ENCODE data around the gene IL10RA.

- TF ChIP-seq REST (IDR thresholded peaks at IDR 0.05; ENCODE audit: unreplicated experiment) (no peak), EZH2 (IDR thresholded peaks at IDR 0.05; ENCODE audit: low read depth, unreplicated experiment) (no peak), CTCF (conservative IDR thresholded peaks at IDR 0.05; ENCODE audit: low read depth in 2 of 2) (no peak), POLR2AphosphoS5 (IDR thresholded peaks at IDR 0.05; ENCODE audit: low read depth) (no peak), EZH2phosphoT487 (IDR thresholded peaks at IDR 0.05; ENCODE audit: unreplicated experiment) (no peak), CREB1 (CRISPR knock-in tag; IDR thresholded peaks at IDR 0.05; ENCODE audit: low read depth) (no peak), ETS1 (IDR thresholded peaks at IDR 0.05) (no peak), ZNF331 (CRISPR knock-in tag; IDR thresholded peaks at IDR 0.05; ENCODE audit: low read depth) (no peak), JUNB (IDR thresholded peaks at IDR 0.05; ENCODE audit: unreplicated experiment) (no peak), ZNF462 (CRISPR knock-in tag; IDR thresholded peaks at IDR 0.05) (no peak), NANOG (IDR thresholded peaks at IDR 0.05; ENCODE audit: borderline replicate concordance) (no peak), ZNF114 (CRISPR knock-in tag; IDR thresholded peaks at IDR 0.05) (no peak)
These were observed 63.6 kb downstream of the IL10RA start for GRCh38 chr11:118049771-118050170.
